Sigmoid colon (tissue), 4 donors: ENCODE data around the gene TTC32.

Experiments used
- CTCF ChIP-seq, 4 experiments: fragments of 450-650 bp in 3 of 4; fragments of 200-600 bp in 1 of 4; IDR thresholded peaks; one replicate each; pipeline ENCODE4 v1.5.1; 2016 to 2019; ENCODE audit warnings: antibody characterized with exemption in 4 of 4, mild to moderate bottlenecking in 3 of 4, moderate library complexity in 2 of 4
- EP300 ChIP-seq, 4 donors: sonication (generic); formaldehyde crosslinking; IDR thresholded peaks; one replicate each; pipeline ENCODE4 v1.6.1; 2017; ENCODE audit warnings: antibody characterized with exemption in 4 of 4
- POLR2A ChIP-seq, 2 donors: fragments of 450-650 bp; IDR thresholded peaks; one replicate each; pipeline ENCODE4 v1.6.1; 2016; ENCODE audit warnings: antibody characterized with exemption in 2 of 2, mild to moderate bottlenecking in 2 of 2, moderate library complexity in 2 of 2
- POLR2AphosphoS5 ChIP-seq, 4 donors: sonication (generic); formaldehyde crosslinking; IDR thresholded peaks; one replicate each; pipeline ENCODE4 v1.6.1; 2017; ENCODE audit warnings: antibody characterized with exemption in 4 of 4

- TF ChIP-seq POLR2AphosphoS5 (IDR thresholded peaks at IDR 0.05) (no peak), CTCF (IDR thresholded peaks at IDR 0.05) (no peak), EP300 (IDR thresholded peaks at IDR 0.05) (no peak), POLR2A (IDR thresholded peaks at IDR 0.05) (no peak)
Observed at GRCh38 chr2:19885791-19886190, 16.0 kb downstream of the TTC32 start.
